GM19238 (cell line): ENCODE data around the gene RIN2.

Source experiments
- DNase-seq: peaks from one replicate; pipeline ENCODE4 v3.0.0; 2011; ENCODE audit warnings: low spot score; ENCODE audit not compliant: insufficient read length

Gene RIN2

GRCh38 chr20:19758133-19758500 is at the start of gene RIN2:
RIN2 (plus strand) TSS chr20:19758258; CDS start chr20:19889602, 131,344 bp downstream.
- DNase-seq: no peak

DNA sequence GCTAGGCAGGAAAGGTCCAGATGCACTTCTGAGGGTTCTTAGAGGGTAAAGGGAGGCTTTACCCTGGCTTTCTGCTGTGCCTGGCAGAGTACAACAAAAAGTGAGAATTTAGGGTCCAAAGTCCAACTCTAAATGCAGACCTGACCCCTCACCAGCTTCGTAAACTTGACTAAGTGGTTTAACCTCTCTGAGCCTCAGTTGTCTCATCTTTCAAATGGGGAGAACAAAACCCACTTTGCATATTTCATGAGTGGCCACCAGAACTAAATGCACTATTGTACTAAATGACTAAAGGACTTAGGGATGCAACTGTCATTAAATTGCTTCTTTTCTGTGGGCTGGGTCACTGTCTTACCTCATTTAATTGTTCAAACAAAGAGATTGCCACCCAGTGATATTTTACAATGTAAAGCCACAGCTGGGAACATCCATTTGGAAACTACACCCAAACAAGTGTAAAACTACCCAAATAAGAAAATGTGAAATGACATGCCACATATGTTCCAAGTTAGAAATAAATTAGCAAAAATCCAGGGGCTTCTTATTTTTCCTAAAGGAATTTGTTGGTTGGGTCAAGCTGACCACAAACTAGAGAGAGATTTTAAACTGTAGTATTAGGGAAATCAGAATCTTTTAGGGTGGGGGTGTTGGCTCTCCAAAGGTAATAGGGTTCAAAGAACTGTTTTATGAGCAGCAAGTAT is 48.3 kb upstream of the RIN2 start:
- no peak for DNase-seq

GRCh38 chr20:19710336-19711120 is 47.5 kb upstream of the RIN2 start:
- no peak for DNase-seq

GRCh38 chr20:19711126-19711525 is 46.9 kb upstream of the RIN2 start:
- DNase-seq: no peak

GRCh38 chr20:19712721-19713260 is 45.3 kb upstream of the RIN2 start:
- DNase-seq: no peak

DNA sequence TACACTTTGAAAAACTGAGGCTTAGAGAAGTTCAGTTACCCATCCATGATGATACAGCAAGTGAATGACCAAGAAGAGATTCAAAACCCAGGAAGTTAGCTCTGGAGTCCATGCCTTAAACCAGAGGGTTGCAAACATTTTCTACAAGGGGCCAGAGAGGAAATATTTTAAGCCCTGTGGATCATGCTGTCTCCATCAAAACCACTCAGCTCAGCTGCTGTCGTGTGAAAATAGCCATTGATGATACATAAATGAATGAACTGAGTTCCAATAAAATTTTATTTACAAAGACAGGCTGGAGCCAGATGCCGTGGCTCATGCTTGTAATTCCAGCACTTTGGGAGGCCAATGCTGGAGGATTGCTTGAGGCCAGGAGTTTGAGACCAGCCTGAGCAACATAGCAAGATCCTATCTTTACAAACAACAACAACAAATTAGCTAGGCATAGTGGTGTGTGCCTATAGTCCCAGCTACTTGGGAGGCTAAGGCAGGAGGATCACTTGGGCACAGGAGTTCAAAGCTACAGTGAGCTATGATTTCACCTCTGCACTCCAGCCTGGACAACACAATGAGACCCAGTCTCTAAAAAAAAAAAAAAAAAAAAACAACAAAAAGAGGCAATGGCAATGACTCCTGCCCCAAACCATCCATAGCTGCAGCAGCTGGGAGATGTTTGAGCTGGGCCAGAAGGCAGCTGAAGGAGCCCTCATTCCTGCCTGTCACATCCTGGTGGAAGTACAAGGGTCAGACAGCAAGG is 44.1 kb upstream of the RIN2 start:
- no peak for DNase-seq

GRCh38 chr20:19714579-19714840 is 43.5 kb upstream of the RIN2 start:
- no peak for DNase-seq

- no peak for DNase-seq
Observed at GRCh38 chr20:19715986-19716385, 42.1 kb upstream of the RIN2 start.

GRCh38 chr20:19718880-19719279 is 39.2 kb upstream of the RIN2 start:
- no peak for DNase-seq

- DNase-seq: no peak
Observed at GRCh38 chr20:19720991-19721390, 37.1 kb upstream of the RIN2 start.

DNA sequence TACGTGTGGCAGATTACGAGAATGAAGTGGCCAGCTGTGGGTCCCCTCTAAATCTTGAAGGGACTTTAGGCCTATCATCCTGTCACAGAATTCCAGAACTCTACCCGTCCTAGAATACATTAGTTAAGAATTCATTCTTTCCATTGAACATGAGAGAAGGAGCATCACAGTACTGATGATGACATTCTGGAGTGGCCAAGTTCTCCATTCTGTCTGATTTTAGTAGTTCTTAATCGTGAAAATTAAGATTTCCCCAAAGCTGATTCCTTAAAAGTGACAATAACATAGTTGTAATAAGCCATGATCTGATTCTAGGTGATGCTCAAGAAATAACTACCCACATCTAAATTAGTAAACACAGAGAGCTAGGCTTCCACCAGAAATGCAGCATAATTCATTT is 35.0 kb upstream of the RIN2 start:
- DNase-seq: no peak

DNA sequence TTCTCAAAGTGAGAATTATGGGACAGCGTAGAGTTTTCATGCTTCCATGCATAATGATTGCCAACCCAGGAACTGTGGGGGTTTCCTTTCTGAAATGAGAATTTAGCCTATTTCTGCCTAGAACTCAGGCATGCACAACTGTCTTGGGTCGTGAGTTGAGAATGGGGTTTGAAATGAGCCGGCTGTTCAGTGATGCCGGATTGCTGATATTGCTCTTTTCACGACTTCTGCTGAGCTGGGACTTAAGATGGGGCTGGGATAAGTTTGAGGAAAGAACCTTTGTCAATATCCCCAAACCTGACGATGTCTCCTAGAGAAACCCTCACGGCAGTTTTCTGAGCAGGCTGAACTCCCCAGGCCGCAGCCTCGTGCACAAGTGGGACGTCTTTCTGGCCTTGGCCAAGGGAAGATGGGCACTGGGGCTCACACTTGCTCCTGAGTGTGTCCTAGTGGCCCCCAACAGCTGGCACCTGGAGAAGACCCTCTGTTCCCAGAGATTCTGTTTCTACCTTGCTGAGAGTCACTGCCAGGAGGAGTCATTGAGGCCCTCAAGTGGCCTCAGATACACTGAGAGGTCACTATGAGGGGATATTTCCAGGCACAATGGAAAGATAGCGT is 34.1 kb upstream of the RIN2 start:
- DNase-seq: no peak

DNA sequence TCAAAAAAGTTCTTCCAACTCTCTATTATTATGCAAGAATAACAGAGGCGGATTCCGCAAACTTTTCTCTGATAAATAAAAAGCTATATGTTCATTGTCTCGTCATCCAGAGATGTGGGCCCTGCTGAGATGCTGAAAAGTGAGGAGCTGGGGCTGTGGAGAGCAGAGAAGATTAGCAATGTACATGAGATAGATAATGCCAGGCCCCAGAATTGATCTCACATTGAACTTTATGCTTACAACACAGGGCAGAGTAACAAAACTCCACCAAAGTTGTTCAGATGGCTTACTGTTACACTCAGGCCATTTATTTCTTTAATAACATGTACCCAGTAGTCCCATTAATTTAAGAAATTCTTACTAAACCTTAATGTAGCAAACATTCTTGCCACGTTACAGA is 32.7 kb upstream of the RIN2 start:
- no peak for DNase-seq

DNA sequence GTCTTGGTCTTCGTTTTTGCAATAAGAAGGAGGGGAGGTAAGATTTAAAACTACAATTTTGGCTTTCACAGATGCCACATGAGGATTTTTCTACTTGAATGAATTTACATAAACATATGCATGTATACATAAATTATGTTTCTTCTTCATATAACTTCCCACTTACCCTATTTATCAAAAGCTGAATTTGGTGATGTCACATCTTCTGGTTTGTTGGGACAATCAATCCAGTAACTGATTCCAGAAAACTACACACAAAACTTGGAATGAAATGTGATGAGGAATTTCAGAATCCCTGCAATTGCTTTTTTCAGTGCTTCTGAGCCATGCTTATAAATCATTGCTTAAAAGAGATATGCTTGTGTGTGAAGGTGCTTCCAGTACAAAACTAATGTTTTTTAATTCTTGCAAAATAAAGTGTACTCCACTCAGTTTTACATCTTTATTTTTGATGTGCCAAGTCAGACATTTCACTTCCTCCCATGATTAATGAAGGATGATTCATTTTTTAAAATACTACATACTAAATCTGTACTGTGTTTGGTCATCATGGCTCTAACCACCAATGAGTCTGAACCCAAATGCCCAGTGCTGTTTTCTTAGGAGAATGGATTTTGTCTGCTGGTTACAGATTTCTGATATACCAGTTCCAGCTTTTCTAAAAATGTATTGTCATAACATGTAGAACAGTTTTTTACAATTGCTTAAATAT is 32.1 kb upstream of the RIN2 start:
- DNase-seq: no peak

GRCh38 chr20:19727251-19727847 is 30.7 kb upstream of the RIN2 start:
- DNase-seq: no peak

DNA sequence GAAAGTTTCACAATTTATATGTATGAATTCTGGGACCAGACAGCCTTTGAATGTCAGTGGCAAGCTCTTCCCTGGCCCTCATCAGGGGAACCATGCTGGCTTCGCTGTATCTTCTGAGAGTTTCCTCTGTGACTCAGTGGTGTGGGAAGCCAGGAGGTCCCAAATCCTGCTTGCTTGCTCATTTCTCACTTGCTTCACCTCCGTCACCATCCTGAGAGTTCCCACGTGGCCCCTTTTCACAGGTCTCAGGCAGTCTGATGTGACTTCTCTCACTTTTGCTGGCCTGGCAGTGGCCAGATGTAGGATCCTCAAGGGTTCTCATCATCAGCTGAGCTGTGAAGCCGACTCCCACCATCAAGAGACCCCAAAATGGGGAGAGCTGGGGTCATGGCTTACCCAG is 28.4 kb upstream of the RIN2 start:
- DNase-seq: no peak

DNA sequence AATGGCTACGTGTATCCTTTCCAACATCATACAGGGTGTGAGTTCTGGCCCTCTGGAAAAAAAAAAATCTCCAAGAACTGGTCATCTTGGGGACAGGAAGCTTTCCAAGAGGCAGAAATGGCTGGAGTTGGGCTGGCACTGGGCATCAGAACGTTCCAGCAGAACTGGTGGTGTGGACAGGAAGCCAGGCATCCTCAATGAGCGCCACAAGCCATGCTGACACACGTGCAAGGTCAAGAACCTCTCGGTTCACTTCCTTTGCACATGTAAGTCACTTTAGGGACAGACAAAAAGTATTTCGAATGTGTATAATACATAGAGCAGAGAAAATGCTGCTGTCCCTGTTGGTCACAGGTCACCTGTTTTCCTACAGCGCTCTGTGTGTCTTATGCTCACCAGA is 27.4 kb upstream of the RIN2 start:
- DNase-seq: no peak

DNA sequence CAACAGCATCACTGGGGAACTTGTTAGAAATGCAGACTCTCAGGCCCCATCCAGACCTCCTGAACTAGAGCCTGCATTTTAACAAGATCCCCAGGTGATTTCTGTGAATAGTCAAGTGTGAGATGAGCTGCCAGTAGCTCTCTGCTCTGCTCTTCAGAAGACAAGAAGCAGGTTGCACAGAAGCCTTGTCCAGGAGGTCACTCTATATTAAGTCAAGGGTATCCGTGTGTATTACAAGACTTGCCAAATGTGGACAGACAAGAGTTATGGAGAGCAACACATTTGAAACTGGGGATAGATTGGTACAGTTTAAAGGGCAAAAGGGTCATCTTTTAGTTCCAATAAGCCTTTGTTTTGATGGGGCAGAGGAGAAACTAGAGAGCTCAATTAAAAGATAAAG is 23.2 kb upstream of the RIN2 start:
- DNase-seq: no peak

GRCh38 chr20:19735446-19735845 is 22.6 kb upstream of the RIN2 start:
- DNase-seq: no peak

- no peak for DNase-seq
Observed at GRCh38 chr20:19737025-19737424, 21.0 kb upstream of the RIN2 start.

- DNase-seq: no peak
Observed at GRCh38 chr20:19738951-19739350, 19.1 kb upstream of the RIN2 start.
